GM21381 (cell line): Measurements from ENCODE around the gene LRRC4C.

Source experiments
- ATAC-seq: cut with Tn5 transposase; IDR thresholded peaks from one replicate; pipeline ENCODE4 v1.9.1; 2021; ENCODE audit warnings: mild to moderate bottlenecking, moderate library complexity; ENCODE audit not compliant: unreplicated experiment

LRRC4C gene

GRCh38 chr11:41459465-41460401, at the start of gene LRRC4C:
Gene LRRC4C (minus strand): TSS chr11:41459652.
- ATAC-seq, result no peak

- no peak for ATAC-seq
These were observed 48.7 kb upstream of the LRRC4C start for GRCh38 chr11:41508121-41508520.

- no peak for ATAC-seq
These were observed 40.0 kb upstream of the LRRC4C start for GRCh38 chr11:41499429-41499828.

GRCh38 chr11:41498726-41499125, 39.3 kb upstream of the LRRC4C start:
- no peak for ATAC-seq

- no peak for ATAC-seq
These were observed 38.5 kb upstream of the LRRC4C start for GRCh38 chr11:41497974-41498373.

- ATAC-seq, result no peak
These were observed 35.3 kb upstream of the LRRC4C start for GRCh38 chr11:41494716-41495115.

- no peak for ATAC-seq
These were observed 27.0 kb upstream of the LRRC4C start for GRCh38 chr11:41486424-41486823.

- ATAC-seq, result no peak
These were observed 24.5 kb upstream of the LRRC4C start for GRCh38 chr11:41483956-41484355.

GRCh38 chr11:41479179-41479578, 19.7 kb upstream of the LRRC4C start:
- no peak for ATAC-seq

GRCh38 chr11:41461057-41461681, 1.7 kb upstream of the LRRC4C start:
- ATAC-seq, result no peak

- no peak for ATAC-seq
These were observed 811 bp downstream of the LRRC4C start for GRCh38 chr11:41458641-41459040.

GRCh38 chr11:41458154-41458553, 1.3 kb downstream of the LRRC4C start:
- ATAC-seq, result no peak

- no peak for ATAC-seq
These were observed 2.0 kb downstream of the LRRC4C start for GRCh38 chr11:41457216-41458014.

GRCh38 chr11:41456269-41456668, 3.2 kb downstream of the LRRC4C start:
- no peak for ATAC-seq

- ATAC-seq, result no peak
These were observed 8.4 kb downstream of the LRRC4C start for GRCh38 chr11:41451011-41451410.

GRCh38 chr11:41449483-41450050, 9.9 kb downstream of the LRRC4C start:
- ATAC-seq, result no peak

GRCh38 chr11:41446566-41446965, 12.9 kb downstream of the LRRC4C start:
- no peak for ATAC-seq

GRCh38 chr11:41446107-41446506, 13.3 kb downstream of the LRRC4C start:
- ATAC-seq, result no peak

GRCh38 chr11:41437006-41437490, 22.4 kb downstream of the LRRC4C start:
- ATAC-seq, result no peak

- ATAC-seq, result no peak
These were observed 23.9 kb downstream of the LRRC4C start for GRCh38 chr11:41435531-41435930.

- no peak for ATAC-seq
These were observed 27.7 kb downstream of the LRRC4C start for GRCh38 chr11:41431784-41432183.
